Midbrain (tissue), 1 donor: Measurements from ENCODE around the gene STUM.
A peak's percentile ranks its signal among the peaks of the same experiment; 100 is the strongest.
"Not testable (repeated sequence)": the region's sequence is repeated elsewhere in the genome, so short reads cannot be mapped to it uniquely, and the experiment has no call there.

Experiments used
- DNase-seq: peaks from one replicate; lab custom pipeline; 2025; lab: John Stamatoyannopoulos, UW

The STUM gene

GRCh38 chr1:226581650-226582330 lies 33.2 kb downstream of the STUM start:
- no peak for DNase-seq

- DNase-seq = no peak
Observed at GRCh38 chr1:226582966-226583365, 34.4 kb downstream of the STUM start.

GRCh38 chr1:226584164-226584563 lies 35.6 kb downstream of the STUM start:
- DNase-seq = no peak

- DNase-seq = no peak
Observed at GRCh38 chr1:226586116-226586515, 37.6 kb downstream of the STUM start.

- DNase-seq = no peak
Observed at GRCh38 chr1:226586650-226587422, 38.3 kb downstream of the STUM start.

- DNase-seq = no peak
Observed at GRCh38 chr1:226588484-226588883, 39.9 kb downstream of the STUM start.

- DNase-seq = no peak
Observed at GRCh38 chr1:226589008-226589733, 40.6 kb downstream of the STUM start.

GRCh38 chr1:226590614-226591013 lies 42.0 kb downstream of the STUM start:
- DNase-seq = no peak

- DNase-seq = no peak
Observed at GRCh38 chr1:226593541-226593940, 45.0 kb downstream of the STUM start.

- no peak for DNase-seq
Observed at GRCh38 chr1:226596531-226597165, 48.1 kb downstream of the STUM start.

- DNase-seq = no peak
Observed at GRCh38 chr1:226597616-226598454, 49.3 kb downstream of the STUM start.

GRCh38 chr1:226598455-226598849 lies 49.9 kb downstream of the STUM start:
- DNase-seq = no peak

GRCh38 chr1:226598955-226599354 lies 50.4 kb downstream of the STUM start:
- not testable (repeated sequence) for DNase-seq

- no peak for DNase-seq
Observed at GRCh38 chr1:226599636-226600238, 51.2 kb downstream of the STUM start.

GRCh38 chr1:226600254-226600653 lies 51.7 kb downstream of the STUM start:
- no peak for DNase-seq

- DNase-seq = no peak
Observed at GRCh38 chr1:226601456-226601855, 52.9 kb downstream of the STUM start.

- no peak for DNase-seq
Observed at GRCh38 chr1:226602186-226603021, 53.8 kb downstream of the STUM start.

- peak; percentile 49 for DNase-seq
Observed at GRCh38 chr1:226603022-226603857, 54.7 kb downstream of the STUM start.
